ENCODE measurements around the gene KRTAP2-2. TPM values are rescaled to one million over a fixed set of nuclear protein-coding genes. Genes with fewer than 3 reads are reported as not detected.

Gene KRTAP2-2, protein sequence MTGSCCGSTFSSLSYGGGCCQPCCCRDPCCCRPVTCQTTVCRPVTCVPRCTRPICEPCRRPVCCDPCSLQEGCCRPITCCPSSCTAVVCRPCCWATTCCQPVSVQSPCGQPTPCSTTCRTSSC
- not detected for total RNA-seq

DNA sequence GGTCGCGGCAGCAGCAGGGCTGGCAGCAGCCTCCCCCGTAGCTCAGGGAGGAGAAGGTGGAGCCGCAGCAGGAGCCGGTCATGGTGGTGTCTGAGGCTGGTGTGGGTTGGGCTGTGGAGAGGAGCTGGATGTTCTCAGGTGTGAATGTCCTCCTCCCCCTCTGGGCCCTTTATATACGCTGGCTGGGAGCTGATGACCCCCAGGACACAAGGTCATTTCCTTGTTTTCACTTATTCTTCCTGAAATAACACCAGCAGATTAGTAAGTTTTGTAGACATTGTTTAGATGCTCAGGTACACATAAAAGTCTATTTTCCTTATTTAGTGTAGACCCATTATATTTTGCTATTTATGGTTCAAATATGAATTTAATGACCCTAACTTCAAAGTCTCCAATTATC is at the start of gene KRTAP2-2:
Gene KRTAP2-2, minus strand, starts transcription at position 101 of the 400 bp plus-strand sequence. Its CDS starts 19 bp downstream, at position 82.

DNA sequence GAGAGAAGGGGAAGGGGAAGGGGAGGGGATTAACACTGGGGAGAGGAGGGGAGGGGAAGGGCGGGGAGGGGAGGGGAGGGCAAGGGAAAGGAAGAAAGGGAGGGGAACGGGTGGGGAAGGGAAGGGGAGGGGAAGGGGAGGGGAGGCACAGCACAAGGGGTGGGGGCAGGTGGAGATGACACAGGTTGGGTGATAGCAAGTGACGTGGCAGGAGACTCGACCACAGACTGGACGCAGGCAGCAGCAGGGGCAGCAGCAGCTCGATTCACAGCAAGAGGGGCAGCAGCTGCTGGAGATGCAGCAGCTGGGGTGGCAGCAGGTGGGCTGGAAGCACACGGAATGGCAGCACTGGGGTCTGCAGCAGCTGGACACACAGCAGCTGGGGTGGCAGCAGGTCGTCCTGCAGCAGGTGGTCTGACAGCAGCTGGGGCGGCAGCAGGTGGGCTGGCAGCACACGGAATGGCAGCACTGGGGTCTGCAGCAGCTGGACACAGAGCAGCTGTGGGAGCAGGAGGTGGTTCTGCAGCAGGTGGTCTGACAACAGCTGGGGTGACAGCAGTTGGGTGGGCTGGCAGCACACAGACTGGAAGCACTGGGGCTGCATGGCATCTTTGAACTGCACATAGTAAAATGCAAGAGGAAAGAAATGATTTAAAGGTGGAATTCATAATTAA is 46.7 kb upstream of the KRTAP2-2 start, which contains the start of gene KRTAP4-16:
Gene KRTAP4-16, minus strand, starts transcription at position 624 of the 674 bp plus-strand sequence. Its CDS starts 0 bp downstream, at position 624.

DNA sequence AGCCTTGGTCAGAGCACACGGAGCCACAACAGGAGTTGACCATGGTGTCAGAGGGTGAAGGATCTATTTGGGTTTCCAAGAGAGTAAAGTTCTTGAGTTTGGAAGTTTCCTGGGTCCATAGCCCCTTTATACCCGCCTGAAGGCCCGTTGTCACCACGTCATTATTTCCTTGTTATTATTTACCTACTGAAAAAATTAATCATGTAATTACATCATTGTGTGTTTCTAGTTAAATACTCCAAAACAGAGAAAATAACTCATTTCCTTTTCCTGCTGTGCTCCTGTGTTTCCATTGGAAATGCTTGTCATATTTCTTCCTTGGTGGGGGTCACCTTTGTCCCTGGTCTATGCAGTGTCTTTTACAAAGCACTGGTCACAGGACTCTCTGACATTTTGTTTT is 43.0 kb upstream of the KRTAP2-2 start, which contains the start of gene KRTAP4-8:
Gene KRTAP4-8, minus strand, starts transcription at position 101 of the 400 bp plus-strand sequence. Its CDS starts 58 bp downstream, at position 43.

DNA sequence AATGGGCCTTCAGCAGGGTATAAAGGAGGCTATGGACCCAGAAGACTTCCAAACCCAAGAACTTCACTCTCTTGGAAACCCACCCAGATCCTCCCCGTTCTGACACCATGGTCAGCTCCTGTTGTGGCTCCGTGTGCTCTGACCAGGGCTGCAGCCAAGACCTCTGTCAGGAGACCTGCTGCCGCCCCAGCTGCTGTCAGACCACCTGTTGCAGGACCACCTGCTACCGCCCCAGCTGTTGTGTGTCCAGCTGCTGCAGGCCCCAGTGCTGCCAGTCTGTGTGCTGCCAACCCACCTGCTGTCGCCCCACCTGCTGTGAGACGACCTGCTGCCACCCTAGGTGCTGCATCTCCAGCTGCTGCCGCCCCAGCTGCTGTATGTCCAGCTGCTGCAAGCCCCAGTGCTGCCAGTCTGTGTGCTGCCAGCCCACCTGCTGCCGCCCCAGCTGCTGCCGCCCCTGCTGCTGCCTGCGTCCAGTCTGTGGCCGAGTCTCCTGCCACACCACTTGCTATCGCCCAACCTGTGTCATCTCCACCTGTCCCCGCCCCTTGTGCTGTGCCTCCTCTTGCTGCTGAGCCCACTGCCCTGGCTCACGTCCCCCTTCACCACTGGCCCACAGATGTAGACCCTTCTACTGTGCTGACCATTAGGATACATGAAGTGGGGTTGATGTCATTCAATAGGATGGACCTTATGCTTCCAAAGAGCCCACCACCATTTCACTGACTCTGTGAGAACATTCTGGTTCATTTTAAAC is 29.2 kb upstream of the KRTAP2-2 start, which contains the start of gene KRTAP4-7:
Gene KRTAP4-7, plus strand, starts transcription at position 51 of the 757 bp plus-strand sequence. Its CDS starts 57 bp downstream, at position 108.

DNA sequence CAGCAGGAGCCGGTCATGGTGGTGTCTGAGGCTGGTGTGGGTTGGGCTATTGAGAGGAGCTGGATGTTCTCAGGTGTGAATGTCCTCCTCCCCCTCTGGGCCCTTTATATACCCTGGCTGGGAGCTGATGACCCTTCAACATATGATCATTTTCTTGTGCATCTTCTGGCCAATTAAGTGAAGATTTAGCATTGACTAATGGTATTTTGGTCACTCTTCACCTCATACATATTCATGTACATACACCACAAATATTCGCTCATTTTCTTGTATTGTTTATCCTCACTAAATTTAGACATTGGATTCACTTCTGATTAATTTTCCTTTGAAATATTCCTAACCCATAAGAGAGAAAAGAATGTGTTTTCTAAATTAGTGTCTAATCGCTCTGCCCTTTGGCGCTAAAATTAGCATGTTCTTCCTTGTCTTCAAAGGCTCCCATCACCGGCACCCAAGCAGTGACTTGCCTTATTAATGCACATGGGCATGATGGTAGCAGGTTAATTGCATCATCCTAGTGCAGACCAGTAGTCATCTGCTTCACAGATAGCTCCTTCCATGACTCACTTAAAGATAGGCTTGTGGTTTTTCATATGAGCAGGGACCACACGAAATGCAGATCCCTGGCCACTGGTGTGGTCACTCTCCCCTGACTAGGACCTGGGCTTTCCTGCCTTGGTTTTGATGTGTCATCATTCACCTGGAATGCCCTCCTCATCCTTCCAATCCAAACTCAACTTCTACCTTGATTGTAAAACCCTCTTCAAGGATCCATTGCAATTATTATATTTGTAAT is 11.0 kb upstream of the KRTAP2-2 start, which contains the start of gene KRTAP2-4:
Gene KRTAP2-4, minus strand, starts transcription at position 51 of the 796 bp plus-strand sequence. Its CDS starts 34 bp downstream, at position 17.

DNA sequence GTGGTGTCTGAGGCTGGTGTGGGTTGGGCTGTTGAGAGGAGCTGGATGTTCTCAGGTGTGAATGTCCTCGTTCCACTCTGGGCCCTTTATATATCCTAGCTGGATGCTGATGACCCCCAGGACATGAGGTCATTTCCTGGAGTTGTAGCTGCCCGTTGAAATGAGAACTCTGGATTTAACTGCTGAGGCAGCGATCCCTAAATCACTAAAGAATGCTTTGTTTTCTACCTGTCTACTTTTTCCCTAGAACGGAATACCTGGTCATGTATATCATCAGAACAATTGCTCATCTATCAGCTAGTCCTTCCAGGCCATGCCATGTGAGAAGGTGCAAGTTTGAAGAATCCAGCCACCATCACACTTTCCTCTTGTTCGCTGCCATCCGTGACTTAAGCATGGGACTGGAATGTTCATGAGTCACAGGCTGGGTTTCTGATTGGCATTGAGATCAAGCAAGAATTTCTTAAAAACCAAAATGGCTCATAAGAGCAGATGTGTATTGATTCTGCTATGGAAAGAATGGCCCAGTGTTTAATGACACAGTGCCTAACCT is 5.1 kb upstream of the KRTAP2-2 start, which contains the start of gene KRTAP2-3:
Gene KRTAP2-3, minus strand, starts transcription at position 63 of the 553 bp plus-strand sequence. CDS start 64 bp downstream, outside the sequence.

DNA sequence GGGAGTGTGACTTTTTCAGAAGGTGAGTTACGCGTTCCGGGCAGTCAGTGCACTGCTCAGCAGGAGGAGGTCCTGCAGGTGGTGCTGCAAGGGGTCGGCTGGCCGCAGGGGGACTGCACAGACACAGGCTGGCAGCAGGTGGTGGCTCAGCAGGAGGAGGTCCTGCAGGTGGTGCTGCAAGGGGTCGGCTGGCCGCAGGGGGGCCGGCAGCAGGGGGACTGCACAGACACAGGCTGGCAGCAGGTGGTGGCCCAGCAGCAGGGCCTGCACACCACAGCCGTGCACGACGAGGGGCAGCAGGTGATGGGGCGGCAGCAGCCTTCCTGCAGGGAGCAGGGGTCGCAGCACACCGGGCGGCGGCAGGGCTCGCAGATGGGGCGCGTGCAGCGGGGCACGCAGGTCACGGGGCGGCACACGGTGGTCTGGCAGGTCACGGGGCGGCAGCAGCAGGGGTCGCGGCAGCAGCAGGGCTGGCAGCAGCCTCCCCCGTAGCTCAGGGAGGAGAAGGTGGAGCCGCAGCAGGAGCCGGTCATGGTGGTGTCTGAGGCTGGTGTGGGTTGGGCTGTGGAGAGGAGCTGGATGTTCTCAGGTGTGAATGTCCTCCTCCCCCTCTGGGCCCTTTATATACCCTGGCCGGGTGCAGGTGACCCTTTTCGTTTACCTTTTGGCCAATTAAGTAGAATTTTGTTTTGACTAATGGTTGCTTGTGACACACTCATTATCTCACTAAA is 8.1 kb downstream of the KRTAP2-2 start, which contains the start of gene KRTAP2-1:
Gene KRTAP2-1, minus strand, starts transcription at position 582 of the 731 bp plus-strand sequence. Its CDS starts 49 bp downstream, at position 533.

DNA sequence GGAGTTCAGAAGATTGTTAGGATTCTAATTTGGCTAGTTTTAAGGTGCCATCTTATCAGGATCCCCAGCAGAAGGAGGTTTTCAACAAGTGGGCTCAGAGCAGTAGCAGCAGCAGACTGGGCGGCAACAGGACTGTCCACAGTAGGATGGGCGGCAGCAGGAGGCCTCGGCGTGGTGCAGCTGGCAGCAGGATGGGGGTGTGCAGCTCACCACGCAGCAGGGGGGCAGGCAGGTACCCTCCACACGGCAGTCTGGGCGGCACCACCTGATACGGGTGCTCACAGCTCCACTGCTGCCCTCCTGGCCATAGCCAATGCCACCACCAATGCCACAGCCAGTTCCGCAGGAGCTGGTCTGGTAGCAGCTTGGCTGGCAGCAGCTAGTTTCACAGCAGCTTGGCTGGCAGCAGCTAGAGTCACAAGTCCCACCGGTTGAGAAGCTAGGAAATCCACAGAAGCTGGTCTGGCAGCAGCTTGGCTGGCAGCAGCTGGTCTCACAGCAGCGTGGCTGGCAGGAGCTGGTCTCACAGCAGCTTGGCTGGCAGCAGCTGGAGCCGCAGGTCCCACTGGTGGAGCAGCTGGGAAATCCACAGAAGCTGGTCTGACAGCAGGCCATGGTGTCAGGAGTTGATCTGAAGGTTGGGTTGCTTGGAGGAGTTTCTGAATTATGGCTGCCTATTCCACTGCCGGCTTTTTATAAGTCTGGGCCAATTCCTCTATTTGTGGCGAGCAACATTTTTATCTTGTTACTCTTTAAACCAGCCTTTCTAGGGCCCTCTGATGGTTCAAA is 14.1 kb downstream of the KRTAP2-2 start, which contains the start of gene KRTAP1-1:
Gene KRTAP1-1, minus strand, starts transcription at position 668 of the 789 bp plus-strand sequence. Its CDS starts 53 bp downstream, at position 615.

DNA sequence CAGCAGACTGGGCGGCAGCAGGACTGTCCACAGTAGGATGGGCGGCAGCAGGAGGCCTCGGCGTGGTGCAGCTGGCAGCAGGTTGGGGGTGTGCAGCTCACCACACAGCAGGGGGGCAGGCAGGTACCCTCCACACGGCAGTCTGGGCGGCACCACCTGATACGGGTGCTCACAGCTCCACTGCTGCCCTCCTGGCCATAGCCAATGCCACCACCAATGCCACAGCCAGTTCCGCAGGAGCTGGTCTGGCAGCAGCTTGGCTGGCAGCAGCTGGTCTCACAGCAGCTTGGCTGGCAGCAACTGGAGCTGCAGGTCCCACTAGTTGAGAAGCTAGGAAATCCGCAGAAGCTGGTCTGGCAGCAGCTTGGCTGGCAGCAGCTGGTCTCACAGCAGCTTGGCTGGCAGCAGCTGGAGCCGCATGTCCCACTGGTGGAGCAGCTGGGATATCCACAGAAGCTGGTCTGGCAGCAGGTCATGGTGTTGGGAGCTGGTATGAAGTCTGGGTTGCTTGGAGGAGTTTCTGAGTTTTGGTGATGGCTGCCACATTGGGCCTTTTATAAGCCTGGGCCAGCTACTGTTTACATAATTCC is 20.6 kb downstream of the KRTAP2-2 start, which contains the start of gene KRTAP1-3:
Gene KRTAP1-3, minus strand, starts transcription at position 529 of the 590 bp plus-strand sequence. Its CDS starts 53 bp downstream, at position 476.

DNA sequence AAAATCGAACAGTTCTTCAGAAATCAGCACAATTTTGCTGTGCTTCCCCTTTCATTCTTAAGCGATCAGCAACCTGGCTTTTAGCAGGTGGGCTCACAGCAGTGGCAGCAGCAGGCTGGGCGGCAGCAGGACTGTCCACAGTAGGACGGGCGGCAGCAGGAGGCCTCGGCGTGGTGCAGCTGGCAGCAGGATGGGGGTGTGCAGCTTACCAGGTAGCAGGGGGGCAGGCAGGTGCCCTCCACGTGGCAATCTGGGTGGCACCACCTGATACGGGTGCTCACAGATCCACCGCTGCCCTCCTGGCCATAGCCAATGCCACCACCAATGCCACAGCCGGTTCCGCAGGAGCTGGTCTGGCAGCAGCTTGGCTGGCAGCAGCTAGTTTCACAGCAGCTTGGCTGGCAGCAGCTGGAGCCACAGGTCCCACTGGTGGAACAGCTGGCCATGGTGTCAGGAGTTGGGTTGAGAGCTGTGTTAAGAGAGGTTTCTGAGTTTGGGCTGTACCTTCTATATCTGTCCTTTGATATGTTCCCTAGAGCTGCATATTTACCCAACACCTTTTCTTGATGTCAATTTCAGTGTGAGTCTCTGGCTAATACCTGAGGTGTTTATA is 25.3 kb downstream of the KRTAP2-2 start, which contains the start of gene KRTAP1-4:
Gene KRTAP1-4, minus strand, starts transcription at position 563 of the 613 bp plus-strand sequence. Its CDS starts 117 bp downstream, at position 446.

DNA sequence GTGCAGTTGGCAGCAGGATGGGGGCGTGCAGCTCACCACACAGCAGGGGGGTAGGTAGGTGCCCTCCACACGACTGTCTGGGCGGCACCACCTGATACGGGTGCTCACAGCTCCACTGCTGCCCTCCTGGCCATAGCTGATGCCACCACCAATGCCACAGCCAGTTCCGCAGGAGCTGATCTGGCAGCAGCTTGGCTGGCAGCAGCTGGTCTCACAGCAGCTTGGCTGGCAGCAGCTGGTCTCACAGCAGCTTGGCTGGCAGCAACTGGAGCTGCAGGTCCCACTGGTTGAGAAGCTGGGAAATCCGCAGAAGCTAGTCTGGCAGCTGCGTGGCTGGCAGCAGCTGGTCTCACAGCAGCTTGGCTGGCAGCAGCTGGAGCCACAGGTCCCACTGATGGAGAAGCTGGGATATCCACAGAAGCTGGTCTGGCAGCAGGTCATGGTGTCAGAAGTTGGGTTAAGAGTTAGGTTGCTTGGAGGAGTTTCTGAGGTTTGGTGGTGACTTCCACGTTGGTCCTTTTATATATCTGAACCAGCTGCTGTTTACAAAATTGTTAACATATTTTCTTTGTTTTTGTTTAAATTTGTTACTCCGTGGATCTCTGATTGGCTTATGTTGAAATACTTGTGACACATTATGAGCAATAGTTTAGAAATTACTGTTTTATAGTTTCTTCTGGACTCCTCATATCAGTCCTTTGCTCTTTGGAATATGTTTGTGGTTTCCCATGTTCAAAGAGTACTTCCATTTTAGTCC is 28.1 kb downstream of the KRTAP2-2 start, which contains the start of gene KRTAP1-5:
Gene KRTAP1-5, minus strand, starts transcription at position 494 of the 757 bp plus-strand sequence. Its CDS starts 53 bp downstream, at position 441.

DNA sequence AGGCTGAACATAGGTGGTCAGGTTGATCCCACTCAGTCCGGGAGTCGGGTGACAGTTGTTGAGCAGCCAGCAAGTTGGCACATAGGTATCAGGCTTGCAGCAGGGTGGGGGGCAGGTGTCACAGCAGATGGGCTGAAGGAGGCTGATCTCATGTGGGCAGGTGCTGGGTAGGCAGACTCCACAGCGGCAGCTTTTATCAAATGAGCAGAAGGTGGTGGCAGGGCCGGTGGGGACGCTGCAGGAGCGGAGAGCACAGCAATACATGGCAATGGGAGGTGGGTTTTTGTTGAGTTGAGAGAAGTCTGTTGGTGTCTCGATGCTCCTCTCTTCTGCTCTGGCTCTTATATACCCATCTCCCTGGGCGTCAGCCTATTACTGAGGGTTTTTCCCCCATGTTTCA is 46.2 kb downstream of the KRTAP2-2 start, which contains the start of gene KRTAP3-1:
Gene KRTAP3-1, minus strand, starts transcription at position 318 of the 400 bp plus-strand sequence. Its CDS starts 54 bp downstream, at position 264.

Other genes starting within 250 kb of the KRTAP2-2 start
- 14.5 TPM for gene KRT10, start 232.6 kb downstream of the KRTAP2-2 start, total RNA-seq
- 50.0 TPM for gene KRT12, start 188.0 kb downstream of the KRTAP2-2 start, total RNA-seq
- gene KRT20, start 170.0 kb downstream of the KRTAP2-2 start, total RNA-seq: not detected
- gene KRT23, start 117.6 kb downstream of the KRTAP2-2 start, total RNA-seq: 9.0 TPM
- gene KRT39, start 88.3 kb downstream of the KRTAP2-2 start, total RNA-seq: 0.44 TPM
- gene KRT40, start 70.9 kb downstream of the KRTAP2-2 start, total RNA-seq: 1.4 TPM
- not detected for gene KRTAP3-3, start 61.1 kb downstream of the KRTAP2-2 start, total RNA-seq
- gene KRTAP3-2, start 55.3 kb downstream of the KRTAP2-2 start, total RNA-seq: not detected
- gene KRTAP3-1, start 46.1 kb downstream of the KRTAP2-2 start, total RNA-seq: not detected
- gene KRTAP1-5, start 28.0 kb downstream of the KRTAP2-2 start, total RNA-seq: not detected
- not detected for gene KRTAP1-4, start 25.0 kb downstream of the KRTAP2-2 start, total RNA-seq
- gene KRTAP1-3, start 20.4 kb downstream of the KRTAP2-2 start, total RNA-seq: not detected
- gene KRTAP1-1, start 13.8 kb downstream of the KRTAP2-2 start, total RNA-seq: not detected
- not detected for gene KRTAP2-1, start 7.9 kb downstream of the KRTAP2-2 start, total RNA-seq
- not detected for gene KRTAP2-3, start 4.9 kb upstream of the KRTAP2-2 start, total RNA-seq
- not detected for gene KRTAP2-4, start 10.6 kb upstream of the KRTAP2-2 start, total RNA-seq
- gene KRTAP4-7, start 28.9 kb upstream of the KRTAP2-2 start, total RNA-seq: not detected
- gene KRTAP4-8, start 42.9 kb upstream of the KRTAP2-2 start, total RNA-seq: not detected
- gene KRTAP4-16, start 47.0 kb upstream of the KRTAP2-2 start, total RNA-seq: not detected
- not detected for gene KRTAP4-9, start 50.2 kb upstream of the KRTAP2-2 start, total RNA-seq
- gene KRTAP4-11, start 63.1 kb upstream of the KRTAP2-2 start, total RNA-seq: not detected
- gene KRTAP4-12, start 69.0 kb upstream of the KRTAP2-2 start, total RNA-seq: not detected
- gene KRTAP4-6, start 85.3 kb upstream of the KRTAP2-2 start, total RNA-seq: not detected
- not detected for gene KRTAP4-5, start 94.6 kb upstream of the KRTAP2-2 start, total RNA-seq
- not detected for gene KRTAP4-4, start 105.5 kb upstream of the KRTAP2-2 start, total RNA-seq
- not detected for gene KRTAP4-3, start 113.0 kb upstream of the KRTAP2-2 start, total RNA-seq
- not detected for gene KRTAP4-2, start 123.0 kb upstream of the KRTAP2-2 start, total RNA-seq
- not detected for gene KRTAP4-1, start 129.7 kb upstream of the KRTAP2-2 start, total RNA-seq
- not detected for gene KRTAP9-1, start 134.7 kb upstream of the KRTAP2-2 start, total RNA-seq
- gene KRTAP9-2, start 171.4 kb upstream of the KRTAP2-2 start, total RNA-seq: not detected
- not detected for gene KRTAP9-3, start 177.2 kb upstream of the KRTAP2-2 start, total RNA-seq
- 0.44 TPM for gene KRTAP9-8, start 182.8 kb upstream of the KRTAP2-2 start, total RNA-seq
- gene KRTAP9-4, start 194.5 kb upstream of the KRTAP2-2 start, total RNA-seq: not detected
- gene KRTAP9-9, start 200.2 kb upstream of the KRTAP2-2 start, total RNA-seq: not detected
- not detected for gene KRTAP9-6, start 210.1 kb upstream of the KRTAP2-2 start, total RNA-seq
- gene KRTAP9-7, start 220.5 kb upstream of the KRTAP2-2 start, total RNA-seq: not detected
- gene KRTAP29-1, start 247.6 kb upstream of the KRTAP2-2 start, total RNA-seq: not detected